Activated naive CD4-positive, alpha-beta T cell treated with anti-CD3 and anti-CD28 coated beads, Interleukin-2, amount 50 U/mL, for 72 hours (primary cell): ENCODE measurements around the gene CYBB. TPM values are rescaled to one million over a fixed set of nuclear protein-coding genes. Genes with fewer than 3 reads are reported as not detected.

Experiments
- ATAC-seq, 2 donors: fragments of 150-1000 bp; cut with Tn5 transposase; 2 replicates each; pipeline ENCODE4 v1.10.0; 2021; ENCODE audit warnings: mild to moderate bottlenecking in 2 of 2, moderate library complexity in 2 of 2
- DNase-seq, 2 donors: peaks; one replicate each; pipeline ENCODE4 v3.0.0; 2021 to 2022; ENCODE audit warnings: low spot score in 2 of 2
- H3K27ac Mint-ChIP-seq, 2 donors: one replicate each; pipeline ENCODE4 v1.8.0; 2022; ENCODE audit warnings: mild to moderate bottlenecking in 2 of 2, mixed read lengths in 2 of 2
- H3K36me3 Mint-ChIP-seq, 2 donors: one replicate each; pipeline ENCODE4 v1.8.0; 2022; ENCODE audit warnings: mixed read lengths in 2 of 2
- H3K9me3 Mint-ChIP-seq, 2 donors: one replicate each; pipeline ENCODE4 v1.8.0; 2022; ENCODE audit warnings: mixed read lengths in 2 of 2
- total RNA-seq, 2 donors: library from RNA; stranded (reverse); gene quantifications; one replicate each; pipeline ENCODE4 v1.2.3, GENCODE V29; 2022

CYBB gene
- total RNA-seq, 2 donors from 2014 or later, result 0.06 TPM; not detected in 1

DNA sequence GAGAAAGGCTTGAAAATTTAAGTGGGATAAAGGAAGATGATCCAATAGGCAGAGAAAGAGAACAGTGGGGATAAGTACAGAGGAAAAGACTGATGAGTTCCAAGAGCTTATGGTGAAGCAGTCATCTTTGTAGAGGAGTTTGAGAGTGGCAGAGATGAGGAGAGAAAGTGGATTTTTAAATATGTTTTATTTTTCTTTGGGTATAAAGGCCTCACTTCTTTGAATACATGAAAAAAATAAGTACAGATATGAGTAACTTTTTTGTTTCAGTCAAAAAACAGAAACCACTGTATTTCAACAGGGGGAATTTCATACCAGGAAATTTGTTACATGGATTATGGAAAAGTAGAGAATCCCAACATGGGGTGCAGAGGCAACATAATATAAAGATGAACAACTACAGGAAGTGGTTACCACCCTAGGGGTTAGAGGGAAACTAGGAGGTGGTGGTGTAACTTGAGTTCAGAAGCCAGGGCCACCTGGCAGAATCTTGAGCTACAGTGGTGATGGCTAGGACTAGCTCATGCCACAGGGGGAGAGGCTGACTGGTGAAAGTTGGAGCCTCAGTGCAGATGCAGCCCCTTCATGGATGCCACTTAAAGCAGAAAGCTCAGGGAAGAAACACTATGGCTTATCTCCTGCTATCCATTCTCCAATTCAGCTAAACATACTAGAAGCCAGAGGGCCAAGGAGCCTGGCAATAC, 3.4 kb upstream of the CYBB start:
- Mint-ChIP-seq H3K9me3 (no peaks in the 10 kb centered on the region), H3K27ac (peak overlapping the region; percentile 57 to 64), H3K36me3 (no peaks in the 10 kb centered on the region)
- ATAC-seq, result peak in 1 of 2 donors; percentile 93
- DNase-seq, result peak in 1 of 2 donors; percentile 14

- ATAC-seq (peak in 1 of 2 donors; percentile 45), DNase-seq (no peak)
- Mint-ChIP-seq H3K9me3 (no peaks in the 10 kb centered on the region), H3K27ac (peak overlapping the region in 1 of 2 donors; percentile 30), H3K36me3 (peaks cover 0 to under 1% of the 10 kb centered on the region in 2 donors)
Observed at GRCh38 chrX:37776987-37777325, 2.9 kb upstream of the CYBB start.

- no peak for DNase-seq
- no peak for ATAC-seq
- H3K9me3 Mint-ChIP-seq, result no peaks in the 10 kb centered on the region
- H3K36me3 Mint-ChIP-seq, result peaks cover 0 to 4% of the 10 kb centered on the region in 2 donors
- H3K27ac Mint-ChIP-seq, result no peak overlapping the region
Observed at GRCh38 chrX:37781081-37781480, 1.2 kb downstream of the CYBB start.

- DNase-seq, result no peak
- Mint-ChIP-seq H3K36me3 (peaks cover 4% of the 10 kb centered on the region in 2 donors), H3K27ac (no peak overlapping the region), H3K9me3 (no peaks in the 10 kb centered on the region)
- no peak for ATAC-seq
Observed at GRCh38 chrX:37781814-37782213, 2.0 kb downstream of the CYBB start.

DNA sequence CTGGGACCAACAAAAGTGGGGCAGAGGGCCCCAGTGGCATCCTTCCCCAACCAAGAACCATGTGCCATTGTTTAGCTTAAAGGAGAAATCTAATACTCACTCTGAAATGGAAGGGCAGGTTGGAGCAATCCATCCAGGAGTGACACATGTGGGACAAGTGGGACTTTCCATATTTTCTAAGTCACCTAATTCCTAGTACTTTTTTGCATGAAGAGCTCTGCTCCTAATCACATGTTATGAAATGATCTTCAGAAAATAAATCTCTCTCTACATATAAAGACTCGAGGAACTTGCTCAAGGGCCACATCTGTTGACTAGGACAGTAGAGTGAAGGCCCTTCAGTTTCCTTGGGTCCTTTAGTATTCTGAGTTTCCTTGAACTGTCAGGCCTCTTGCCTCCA, 2.5 kb downstream of the CYBB start:
- Mint-ChIP-seq H3K36me3 (peaks cover 4 to 8% of the 10 kb centered on the region in 2 donors), H3K27ac (no peak overlapping the region), H3K9me3 (no peaks in the 10 kb centered on the region)
- no peak for DNase-seq
- no peak for ATAC-seq

DNA sequence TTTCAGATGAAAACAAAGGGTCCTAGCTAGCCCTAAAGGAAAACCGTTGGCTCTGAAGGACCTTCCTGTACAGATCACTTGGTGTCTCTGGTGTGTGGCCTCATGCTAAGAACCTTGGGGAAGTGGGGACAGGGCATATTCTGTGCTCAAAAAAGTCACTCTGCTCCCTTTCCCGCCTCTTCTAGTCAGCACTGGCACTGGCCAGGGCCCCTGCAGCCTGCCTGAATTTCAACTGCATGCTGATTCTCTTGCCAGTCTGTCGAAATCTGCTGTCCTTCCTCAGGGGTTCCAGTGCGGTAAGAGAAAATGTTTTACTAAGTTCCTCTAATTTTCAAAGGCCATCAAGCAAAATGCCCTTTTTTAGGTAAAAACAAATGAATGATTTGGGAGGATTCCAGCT, 3.4 kb downstream of the CYBB start:
- no peak for ATAC-seq
- DNase-seq, result no peak
- peaks cover 4 to 8% of the 10 kb centered on the region in 2 donors for H3K36me3 Mint-ChIP-seq
- H3K9me3 Mint-ChIP-seq, result no peaks in the 10 kb centered on the region
- H3K27ac Mint-ChIP-seq, result no peak overlapping the region

- H3K9me3 Mint-ChIP-seq, result peaks cover 3% of the 10 kb centered on the region in 2 donors
- H3K36me3 Mint-ChIP-seq, result peaks cover 4 to 8% of the 10 kb centered on the region in 2 donors
- no peak for ATAC-seq
Observed at GRCh38 chrX:37785569-37785968, 5.7 kb downstream of the CYBB start.

DNA sequence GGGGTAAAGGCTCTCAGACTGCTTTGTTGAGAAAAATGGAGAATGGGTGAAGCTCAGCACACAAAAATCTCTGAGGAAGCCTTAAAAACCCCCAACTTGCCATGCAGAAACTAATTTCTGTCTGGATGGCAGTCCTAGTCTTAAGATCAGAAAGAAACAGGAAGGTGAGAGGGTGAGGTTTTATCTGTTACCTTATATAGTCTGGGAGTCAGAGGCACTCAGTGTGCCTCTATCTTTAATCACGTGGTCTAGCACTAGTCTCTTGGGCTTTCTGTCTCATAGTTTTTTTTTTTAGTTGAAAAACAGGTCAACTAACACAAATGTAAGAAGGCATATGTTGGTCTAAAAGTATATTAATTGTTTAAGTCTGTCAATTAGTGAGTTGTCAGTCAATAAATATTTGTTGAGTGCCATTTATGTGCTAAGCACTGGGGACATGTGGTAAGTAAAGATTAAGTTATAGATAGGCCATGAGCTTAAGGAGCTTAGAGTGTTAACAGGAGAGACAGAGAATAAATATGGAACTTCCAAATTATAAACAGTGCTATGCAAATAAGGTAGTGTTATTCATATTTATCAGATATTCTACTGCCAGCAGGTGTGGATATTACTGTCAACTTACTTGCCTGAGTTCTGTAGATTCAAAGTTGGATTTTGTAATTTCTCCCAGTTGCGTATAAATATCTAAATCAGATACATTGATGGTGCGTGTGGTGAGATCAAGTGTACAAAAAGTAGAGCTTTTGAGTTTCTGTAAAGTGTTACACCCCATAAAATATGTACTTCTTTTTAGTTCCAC, 7.0 kb downstream of the CYBB start:
- ATAC-seq, result peak; percentile 52 to 67
- Mint-ChIP-seq H3K36me3 (peaks cover 4 to 8% of the 10 kb centered on the region in 2 donors), H3K27ac (no peak overlapping the region), H3K9me3 (peaks cover 3% of the 10 kb centered on the region in 2 donors)
- DNase-seq, result no peak

More at GRCh38 chrX:37785569-37785968, 5.7 kb downstream of the CYBB start:
- no peak for DNase-seq
- no peak overlapping the region for H3K27ac Mint-ChIP-seq

GRCh38 chrX:37787423-37787869, 7.6 kb downstream of the CYBB start:
- ATAC-seq, result peak in 1 of 2 donors; percentile 26
- DNase-seq, result no peak
- Mint-ChIP-seq H3K36me3 (peaks cover 0 to 8% of the 10 kb centered on the region in 2 donors), H3K27ac (no peak overlapping the region), H3K9me3 (peaks cover 3% of the 10 kb centered on the region in 2 donors)

- DNase-seq (no peak), ATAC-seq (no peak)
- Mint-ChIP-seq H3K36me3 (no peaks in the 10 kb centered on the region), H3K9me3 (no peaks in the 10 kb centered on the region), H3K27ac (no peak overlapping the region)
Observed at GRCh38 chrX:37796310-37796709, 16.5 kb downstream of the CYBB start.

GRCh38 chrX:37796805-37797204, 16.9 kb downstream of the CYBB start:
- Mint-ChIP-seq H3K9me3 (no peaks in the 10 kb centered on the region), H3K36me3 (no peaks in the 10 kb centered on the region), H3K27ac (no peak overlapping the region)
- ATAC-seq (peak; percentile 30 to 68), DNase-seq (no peak)

GRCh38 chrX:37799936-37800335, 20.1 kb downstream of the CYBB start:
- H3K27ac Mint-ChIP-seq, result no peak overlapping the region
- H3K9me3 Mint-ChIP-seq, result no peaks in the 10 kb centered on the region
- no peak for ATAC-seq
- no peaks in the 10 kb centered on the region for H3K36me3 Mint-ChIP-seq
- no peak for DNase-seq

DNA sequence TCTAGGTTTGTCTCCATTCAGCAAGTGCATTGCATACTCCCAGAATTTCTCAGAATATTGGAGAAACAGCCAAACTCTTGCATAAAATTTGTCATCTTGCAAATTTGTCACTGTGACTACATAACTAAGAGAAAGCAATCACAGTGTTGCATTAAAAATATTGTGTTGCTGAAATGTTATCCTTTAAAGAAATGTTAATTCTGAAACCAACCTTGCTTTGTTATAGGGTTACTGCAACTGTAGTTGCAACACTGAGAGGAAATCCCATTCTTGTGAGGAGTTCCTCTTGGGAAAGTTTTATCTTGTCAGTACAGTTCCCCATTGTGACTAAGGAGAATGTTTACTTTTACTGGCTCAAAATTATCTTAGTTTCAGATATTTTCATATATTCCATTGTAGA, 20.9 kb downstream of the CYBB start:
- Mint-ChIP-seq H3K9me3 (no peaks in the 10 kb centered on the region), H3K27ac (no peak overlapping the region), H3K36me3 (no peaks in the 10 kb centered on the region)
- no peak for DNase-seq
- no peak for ATAC-seq

- Mint-ChIP-seq H3K36me3 (no peaks in the 10 kb centered on the region), H3K9me3 (no peaks in the 10 kb centered on the region), H3K27ac (no peak overlapping the region)
- DNase-seq (no peak), ATAC-seq (no peak)
Observed at GRCh38 chrX:37802028-37802427, 22.2 kb downstream of the CYBB start.

DNA sequence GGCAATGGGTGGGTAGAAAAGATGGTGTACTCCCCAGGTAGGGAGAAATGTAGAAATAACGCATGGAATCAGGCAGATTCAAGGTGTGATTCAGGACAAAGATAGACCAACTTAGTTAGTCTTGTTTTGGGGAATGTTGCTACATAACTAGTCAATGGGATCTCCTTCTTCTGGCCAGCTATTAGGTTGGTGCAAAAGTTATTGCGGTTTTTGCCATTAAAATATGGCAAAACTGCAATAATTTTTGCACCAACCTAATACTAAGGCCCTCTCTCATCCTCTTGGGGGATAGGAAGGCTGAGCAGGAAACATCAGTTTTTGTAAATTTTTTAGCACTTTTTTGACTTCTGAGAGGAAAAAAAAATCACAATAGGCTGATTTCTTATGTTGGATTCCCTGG, 23.2 kb downstream of the CYBB start:
- no peak for ATAC-seq
- no peak for DNase-seq
- H3K27ac Mint-ChIP-seq, result no peak overlapping the region
- no peaks in the 10 kb centered on the region for H3K36me3 Mint-ChIP-seq
- no peaks in the 10 kb centered on the region for H3K9me3 Mint-ChIP-seq

GRCh38 chrX:37809970-37810369, 30.1 kb downstream of the CYBB start:
- ATAC-seq (no peak), DNase-seq (no peak)
- no peaks in the 10 kb centered on the region for H3K36me3 Mint-ChIP-seq
- no peak overlapping the region for H3K27ac Mint-ChIP-seq
- no peaks in the 10 kb centered on the region for H3K9me3 Mint-ChIP-seq

GRCh38 chrX:37812110-37812509, 32.3 kb downstream of the CYBB start:
- Mint-ChIP-seq H3K9me3 (no peaks in the 10 kb centered on the region), H3K36me3 (no peaks in the 10 kb centered on the region), H3K27ac (peak overlapping the region in 1 of 2 donors; percentile 11)
- DNase-seq (no peak), ATAC-seq (no peak)

DNA sequence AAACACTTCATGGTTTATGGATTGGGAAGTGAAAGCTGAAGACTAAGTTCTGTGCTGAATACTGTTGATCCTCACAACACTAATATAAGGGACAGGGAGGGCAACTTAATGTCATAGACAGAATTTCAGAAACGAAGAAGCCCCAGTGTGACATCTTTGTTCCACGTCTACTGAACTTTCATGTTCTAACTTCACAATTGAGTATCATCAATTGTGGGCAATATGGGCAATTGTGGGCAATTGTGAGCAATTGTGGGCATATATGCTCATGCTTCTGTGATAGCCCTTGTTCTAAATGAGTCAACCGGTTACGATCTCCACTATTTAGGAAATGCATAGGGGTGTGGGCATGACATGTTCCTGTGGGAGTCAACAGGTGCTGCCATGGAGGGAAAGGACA, 33.7 kb downstream of the CYBB start:
- H3K9me3 Mint-ChIP-seq, result no peaks in the 10 kb centered on the region
- H3K27ac Mint-ChIP-seq, result no peak overlapping the region
- peak; percentile 52 to 74 for ATAC-seq
- H3K36me3 Mint-ChIP-seq, result no peaks in the 10 kb centered on the region
- no peak for DNase-seq
